ENCODE measurements around the gene DMAP1.

DMAP1 gene

GRCh38 chr1:44264451-44264771 is 51.1 kb downstream of the DMAP1 start (continued):
- no peak for TF ChIP-seq PRDM2 (tag by site-specific recombination; IDR thresholded peaks at IDR 0.05; ENCODE audit: borderline replicate concordance)
- no peak for TF ChIP-seq ZNF112 (tag by site-specific recombination; IDR thresholded peaks at IDR 0.05)

- CTCF ChIA-PET, result interaction anchor here (0.6 to 1.0 kb wide), 6 partner anchors 10 to 1158 kb away, joined by 3 to 5 read pairs (median 4); no protein-coding TSS in a partner anchor
- TF ChIP-seq ZNF785 (tag by site-specific recombination; IDR thresholded peaks at IDR 0.05), result no peak
- TF ChIP-seq ZSCAN18 (tag by site-specific recombination; IDR thresholded peaks at IDR 0.05), result no peak
- TF ChIP-seq ZNF112 (tag by site-specific recombination; IDR thresholded peaks at IDR 0.05), result no peak
- peak; percentile 8; the same call in 1 of the 2 replicates for TF ChIP-seq ZFP3 (tag by site-specific recombination; IDR thresholded peaks at IDR 0.05; ENCODE audit: low read depth)
- no peak for TF ChIP-seq YY1 (tag by site-specific recombination; IDR thresholded peaks at IDR 0.05)
- no peak overlapping the region for H3K27ac ChIP-seq (ENCODE audit: extremely low read depth, low read depth, low read length)
- no peak overlapping the region for H3K4me3 ChIP-seq (ENCODE audit: low read depth, low read length)
- H3K9me3 ChIP-seq (ENCODE audit: control insufficient read depth, insufficient read depth, low read depth, low read length), result no peaks in the 10 kb centered on the region
- peaks cover 0 to 20% of the 10 kb centered on the region in 2 experiments; a peak in 1 of 3 replicates for H3K36me3 ChIP-seq (ENCODE audit: control insufficient read depth in 2 of 2, insufficient read depth in 1 of 2, low read length in 2 of 2)
- H3K4me1 ChIP-seq (ENCODE audit: control insufficient read depth, insufficient read depth, low read length), result peaks cover 9% of the 10 kb centered on the region
- POLR2A ChIA-PET, result no interaction called here
Measured at GRCh38 chr1:44265656-44266358, 52.5 kb downstream of the DMAP1 start.

- H3K4me1 ChIP-seq (ENCODE audit: control insufficient read depth, insufficient read depth, low read length), result peaks cover 9% of the 10 kb centered on the region
- ChIA-PET CTCF (interaction anchor here (0.6 to 1.1 kb wide), 5 partner anchors 11 to 435 kb away, joined by 3 to 5 read pairs (median 3); no protein-coding TSS in a partner anchor), POLR2A (no interaction called here)
- peaks cover 0 to 21% of the 10 kb centered on the region in 2 experiments; a peak in 1 of 3 replicates for H3K36me3 ChIP-seq (ENCODE audit: control insufficient read depth in 2 of 2, insufficient read depth in 1 of 2, low read length in 2 of 2)
- no peak overlapping the region for H3K27ac ChIP-seq (ENCODE audit: extremely low read depth, low read depth, low read length)
- no peak overlapping the region for H3K4me3 ChIP-seq (ENCODE audit: low read depth, low read length)
- no peaks in the 10 kb centered on the region for H3K9me3 ChIP-seq (ENCODE audit: control insufficient read depth, insufficient read depth, low read depth, low read length)
- TF ChIP-seq SP3 (tag by site-specific recombination; IDR thresholded peaks at IDR 0.05) (no peak), ZBTB7A (tag by site-specific recombination; IDR thresholded peaks at IDR 0.05; ENCODE audit: low read depth) (no peak), SCRT2 (tag by site-specific recombination; IDR thresholded peaks at IDR 0.05) (no peak), ZNF639 (tag by site-specific recombination; IDR thresholded peaks at IDR 0.05) (no peak), ZNF433 (tag by site-specific recombination; IDR thresholded peaks at IDR 0.05; ENCODE audit: low read depth) (no peak), OVOL3 (tag by site-specific recombination; IDR thresholded peaks at IDR 0.05) (no peak), REPIN1 (tag by site-specific recombination; IDR thresholded peaks at IDR 0.05; ENCODE audit: low read depth) (no peak), ELK4 (IDR thresholded peaks at IDR 0.05; ENCODE audit: borderline replicate concordance, low read depth, low read length) (no peak), ZNF37A (tag by site-specific recombination; IDR thresholded peaks at IDR 0.05) (no peak), GFI1B (tag by site-specific recombination; IDR thresholded peaks at IDR 0.05) (no peak), ZNF24 (tag by site-specific recombination; IDR thresholded peaks at IDR 0.05) (peak; percentile 60; the same call in 1 of the 2 replicates), ZNF449 (tag by site-specific recombination; IDR thresholded peaks at IDR 0.05) (no peak), ZNF157 (tag by site-specific recombination; IDR thresholded peaks at IDR 0.05) (no peak)
Measured at GRCh38 chr1:44266400-44267344, 53.4 kb downstream of the DMAP1 start.

All from HEK293 (cell line).